Kidney (tissue), 14 donors: ENCODE data around the gene ZNF318. TPM values are rescaled to one million over a fixed set of nuclear protein-coding genes. Genes with fewer than 3 reads are reported as not detected.

Source experiments
- DNase-seq, 5 donors: peaks; one replicate each; pipeline ENCODE4 v3.0.0-alpha.2; 2013 to 2020
- FAIRE-seq: peaks from 2 replicates; lab custom pipeline; 2012; peaks lifted over from hg19 to GRCh38; lab: Jason Lieb, UNC
- H3K27ac ChIP-seq, 2 donors: one replicate each; pipeline ENCODE4 v1.7.0; 2013; ENCODE audit warnings: low read depth in 2 of 2, low read length in 2 of 2, inconsistent platforms in 1 of 2
- H3K27me3 ChIP-seq: one replicate; pipeline ENCODE4 v1.7.1; 2013; ENCODE audit warnings: low read length, inconsistent platforms; ENCODE audit not compliant: control insufficient read depth, insufficient read depth
- H3K36me3 ChIP-seq, 3 donors: one replicate each; pipeline versions ENCODE4 v1.7.0 to v1.7.1; 2013; ENCODE audit warnings: low read length in 3 of 3, control low read depth in 1 of 3, inconsistent platforms in 1 of 3; ENCODE audit not compliant: insufficient read depth in 3 of 3, control insufficient read depth in 2 of 3
- H3K4me1 ChIP-seq, 3 donors: one replicate each; pipeline versions ENCODE4 v1.7.0 to v1.7.1; 2013; ENCODE audit warnings: low read length in 3 of 3, inconsistent platforms in 1 of 3, low read depth in 1 of 3; ENCODE audit not compliant: control insufficient read depth in 2 of 3, insufficient read depth in 2 of 3
- H3K4me3 ChIP-seq, 3 donors: one replicate each; pipeline versions ENCODE4 v1.7.0 to v1.8.1; 2013; ENCODE audit warnings: low read length in 3 of 3, control low read depth in 1 of 3, inconsistent platforms in 1 of 3
- H3K9ac ChIP-seq, 3 donors: one replicate each; pipeline versions ENCODE4 v1.7.0 to v1.7.1; 2013; ENCODE audit warnings: low read length in 3 of 3, control low read depth in 1 of 3, inconsistent platforms in 1 of 3
- H3K9me3 ChIP-seq, 3 donors: one replicate each; pipeline versions ENCODE4 v1.7.0 to v1.7.1; 2013; ENCODE audit warnings: low read length in 3 of 3, control low read depth in 1 of 3, inconsistent platforms in 1 of 3; ENCODE audit not compliant: control insufficient read depth in 2 of 3, insufficient read depth in 1 of 3
- CTCF ChIP-seq: IDR thresholded peaks from 3 replicates; pipeline ENCODE4 v1.5.1; 2012; ENCODE audit warnings: mild to moderate bottlenecking, moderate library complexity, borderline replicate concordance; ENCODE audit not compliant: insufficient read depth; ENCODE audit errors: extremely low read depth
- intact Hi-C: fragments of 100-400 bp; cut with DNase I; formaldehyde crosslinking; loops from one replicate; pipeline ENCODE4 v1.11.1; 2022
- polyA plus RNA-seq: library from polyadenylated mRNA; stranded (reverse); fragments of 350-450 nt; fragmentation: Illumina TruSeq; extraction: RNeasy Lipid Tissue Mini Kit (QIAGEN cat#74804); gene quantifications from one replicate; pipeline ENCODE4 v1.2.3, GENCODE V29; 2014; ENCODE audit warnings: low read depth, low replicate concordance; ENCODE audit not compliant: insufficient read depth
- total RNA-seq: library from RNA; stranded (reverse); fragmentation: NEBNext Ultra II Directional; extraction: Animal tissue kit (Norgen Biotek cat#: 25700); gene quantifications from one replicate; pipeline ENCODE4 v1.2.1, GENCODE V29; 2021
- donor health status: control.
- donor health status: control.
- donor health status: control.
- donor health status: control.
- donor health status: control.
- donor health status: DM: yes; HTN: yes; CAD: no.
- donor health status: Normal renal cell carcinoma (clear cell type).

Gene ZNF318
- total and polyA plus RNA-seq, 2 donors from 2014 or later = 5.5 to 13.9 TPM

DNA sequence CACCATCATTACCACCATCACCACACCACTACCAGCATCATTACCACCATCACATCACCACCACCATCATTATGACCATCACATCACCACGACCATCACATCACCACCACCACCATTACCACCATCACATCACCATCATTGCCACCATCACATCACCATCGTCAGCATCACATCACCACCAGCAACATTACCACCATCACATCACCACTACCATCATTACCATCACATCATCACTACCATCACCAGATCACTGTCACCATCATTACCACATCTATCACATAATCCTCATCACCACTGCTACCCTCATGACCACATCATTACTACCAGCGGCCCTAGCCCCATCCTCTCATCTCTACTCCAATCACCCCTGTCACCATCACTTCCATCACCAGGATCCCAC, 74.9 kb downstream of the ZNF318 start:
- FAIRE-seq (no peak), DNase-seq (no peak)
- Histone ChIP-seq H3K9me3 (no peaks in the 10 kb centered on the region), H3K36me3 (no peaks in the 10 kb centered on the region), H3K27ac (no peak overlapping the region), H3K4me3 (no peak overlapping the region), H3K4me1 (peaks cover 0 to 5% (median 3%) of the 10 kb centered on the region in 3 donors), H3K27me3 (no peaks in the 10 kb centered on the region), H3K9ac (no peak overlapping the region)
- TF ChIP-seq CTCF = no peak
- intact Hi-C loops = no loop called here

DNA sequence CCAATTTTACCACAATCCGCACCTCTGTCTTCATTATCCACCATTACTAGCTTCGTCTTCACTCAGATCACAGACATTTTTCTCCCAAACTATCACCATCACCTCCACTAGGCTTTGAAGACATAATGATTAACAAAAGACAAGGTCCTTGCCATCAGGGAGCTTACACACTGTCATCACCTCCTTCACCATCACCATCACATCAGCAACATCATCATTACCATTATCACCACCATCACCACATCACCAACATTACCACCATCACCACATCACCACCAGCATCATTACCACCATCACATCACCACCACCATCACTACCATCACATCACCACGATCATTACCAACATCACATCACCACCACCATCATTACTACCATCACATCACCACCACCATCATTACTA, 75.7 kb downstream of the ZNF318 start:
- Histone ChIP-seq H3K36me3 (no peaks in the 10 kb centered on the region), H3K27ac (no peak overlapping the region), H3K9ac (no peak overlapping the region), H3K9me3 (no peaks in the 10 kb centered on the region), H3K27me3 (no peaks in the 10 kb centered on the region), H3K4me1 (peaks cover 0 to 5% (median 3%) of the 10 kb centered on the region in 3 donors), H3K4me3 (no peak overlapping the region)
- intact Hi-C loops = no loop called here
- FAIRE-seq = no peak
- no peak for TF ChIP-seq CTCF
- peak in 1 of 5 donors; percentile 0 for DNase-seq

DNA sequence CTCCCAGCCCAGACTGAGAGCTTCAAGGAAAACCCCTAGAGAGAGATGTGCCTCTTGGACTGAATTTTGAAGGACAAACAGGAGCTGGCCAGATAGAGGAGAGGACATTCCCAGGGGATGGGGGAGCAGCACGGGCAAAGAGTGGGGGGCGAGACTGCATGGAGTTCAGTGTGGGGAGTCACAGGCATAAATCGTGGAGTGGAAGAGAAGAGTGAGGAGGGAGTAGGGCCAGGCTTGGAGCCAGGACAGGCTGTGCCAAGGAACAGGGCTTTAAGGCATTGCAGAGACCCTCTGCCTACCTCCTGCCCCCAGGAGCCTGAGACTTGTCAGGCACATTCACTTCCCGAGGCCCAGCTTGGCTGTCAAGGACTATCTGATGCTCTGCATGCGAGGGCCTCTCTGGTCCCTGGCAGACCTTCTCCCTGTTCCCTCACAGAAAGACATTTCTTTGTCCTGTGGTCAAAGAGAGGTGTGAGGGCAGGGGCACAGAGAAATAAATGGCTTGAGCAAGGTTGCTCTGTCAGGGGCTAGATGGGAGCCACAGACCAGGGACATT, 76.6 kb downstream of the ZNF318 start:
- no peak overlapping the region for H3K27ac ChIP-seq
- H3K36me3 ChIP-seq = no peaks in the 10 kb centered on the region
- no peak overlapping the region for H3K9ac ChIP-seq
- no peaks in the 10 kb centered on the region for H3K9me3 ChIP-seq
- peak in 1 of 5 donors; percentile 29 for DNase-seq
- no peaks in the 10 kb centered on the region for H3K27me3 ChIP-seq
- intact Hi-C loops = no loop called here
- H3K4me3 ChIP-seq = no peak overlapping the region
- TF ChIP-seq CTCF = no peak
- peaks cover 0 to 5% (median 3%) of the 10 kb centered on the region in 3 donors for H3K4me1 ChIP-seq
- no peak for FAIRE-seq

GRCh38 chr6:43292341-43292740, 77.1 kb downstream of the ZNF318 start:
- no peak overlapping the region for H3K4me3 ChIP-seq
- FAIRE-seq = no peak
- H3K27ac ChIP-seq = no peak overlapping the region
- H3K36me3 ChIP-seq = no peaks in the 10 kb centered on the region
- no peak overlapping the region for H3K9ac ChIP-seq
- peaks cover 0 to 5% (median 3%) of the 10 kb centered on the region in 3 donors for H3K4me1 ChIP-seq
- no peaks in the 10 kb centered on the region for H3K27me3 ChIP-seq
- H3K9me3 ChIP-seq = no peaks in the 10 kb centered on the region
- TF ChIP-seq CTCF = no peak
- peak in 1 of 5 donors; percentile 43 for DNase-seq
- intact Hi-C loops = no loop called here
